Stimulated activated CD4-positive, alpha-beta T cell treated with anti-CD3 and anti-CD28 coated beads, Interleukin-4, amount 100 ng/mL, for 48 hours (primary cell): ENCODE data around the gene NSD1.
"Not testable (repeated sequence)": the region's sequence is repeated elsewhere in the genome, so short reads cannot be mapped to it uniquely, and the experiment has no call there.

Experiments used
- DNase-seq, 2 donors: peaks; one replicate each; pipeline ENCODE4 v3.0.0-alpha.2; 2020; ENCODE audit warnings: low read depth in 2 of 2

Gene NSD1

GRCh38 chr5:177176175-177176711 is 42.7 kb downstream of the NSD1 start:
- DNase-seq = no peak

DNA sequence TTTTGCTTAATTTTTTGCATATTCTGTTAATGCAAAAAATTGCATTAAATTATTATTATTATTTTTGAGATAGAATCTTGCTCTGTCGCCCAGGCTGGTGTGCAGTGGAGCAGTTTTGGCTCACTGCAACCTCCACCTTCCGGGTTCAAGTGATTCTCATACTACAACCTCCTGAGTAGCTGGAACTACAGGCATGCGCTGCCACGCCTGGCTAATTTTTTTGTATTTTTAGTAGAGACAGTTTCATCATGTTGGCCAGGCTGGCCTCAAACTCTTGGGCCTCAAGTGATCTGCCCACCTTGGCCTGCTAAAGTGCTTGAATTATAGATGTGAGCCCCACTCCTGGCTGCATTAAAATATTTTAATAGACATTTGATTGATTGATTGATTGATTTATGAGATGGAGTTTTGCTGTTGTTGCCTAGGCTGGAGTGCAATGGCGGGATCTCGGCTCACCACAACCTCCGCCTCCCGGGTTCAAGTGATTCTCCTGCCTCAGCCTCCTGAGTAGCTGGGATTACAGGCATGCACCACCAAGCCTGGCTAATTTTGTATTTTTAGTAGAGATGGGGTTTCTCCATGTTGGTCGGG is 44.4 kb downstream of the NSD1 start:
- not testable (repeated sequence) for DNase-seq

GRCh38 chr5:177178733-177179304 is 45.2 kb downstream of the NSD1 start:
- no peak for DNase-seq

- no peak for DNase-seq
Measured at GRCh38 chr5:177179431-177179830, 45.9 kb downstream of the NSD1 start.

- no peak for DNase-seq
Measured at GRCh38 chr5:177183142-177183541, 49.6 kb downstream of the NSD1 start.

- DNase-seq = no peak
Measured at GRCh38 chr5:177183766-177184360, 50.3 kb downstream of the NSD1 start.

GRCh38 chr5:177185993-177186392 is 52.4 kb downstream of the NSD1 start:
- no peak for DNase-seq

DNA sequence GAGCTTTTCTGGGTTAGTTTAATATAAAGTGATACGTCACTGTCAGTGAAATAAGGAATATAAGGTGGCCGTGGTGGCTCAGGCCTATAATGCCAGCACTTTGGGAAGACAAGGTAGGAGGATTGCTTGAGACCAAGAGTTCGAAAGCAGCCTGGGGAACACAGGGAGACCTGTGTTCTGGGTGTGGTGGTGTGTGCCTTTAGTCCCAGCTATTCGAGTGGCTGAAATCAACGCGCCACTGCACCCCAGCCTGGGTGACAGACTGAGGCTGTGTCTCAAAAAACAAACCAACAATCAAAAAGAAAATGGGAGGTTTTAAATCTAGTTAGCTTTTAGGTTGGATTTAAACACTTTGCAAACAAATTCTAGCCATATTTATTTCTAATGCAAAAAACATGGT is 53.1 kb downstream of the NSD1 start:
- no peak for DNase-seq

DNA sequence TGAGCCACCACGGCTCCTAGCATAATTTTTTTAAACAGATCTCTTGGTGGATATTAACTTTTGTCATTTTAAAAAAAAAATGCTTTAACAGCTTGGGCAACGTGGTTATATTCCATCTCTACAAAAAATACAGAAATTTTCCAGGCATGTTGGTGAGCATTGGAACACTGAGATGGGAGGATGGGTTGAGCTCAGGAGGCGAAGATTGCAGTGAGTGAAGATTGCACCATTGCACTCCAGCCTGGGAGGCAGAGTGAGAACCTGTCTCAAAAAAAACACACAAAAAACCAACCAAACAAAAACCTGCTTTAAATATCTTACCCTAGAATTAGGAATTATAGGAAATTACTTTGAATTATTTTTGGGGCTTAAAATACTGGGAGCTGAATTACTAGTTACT is 55.2 kb downstream of the NSD1 start:
- DNase-seq = no peak

GRCh38 chr5:177189416-177189815 is 55.8 kb downstream of the NSD1 start:
- no peak for DNase-seq

GRCh38 chr5:177189965-177190364 is 56.4 kb downstream of the NSD1 start:
- no peak for DNase-seq

DNA sequence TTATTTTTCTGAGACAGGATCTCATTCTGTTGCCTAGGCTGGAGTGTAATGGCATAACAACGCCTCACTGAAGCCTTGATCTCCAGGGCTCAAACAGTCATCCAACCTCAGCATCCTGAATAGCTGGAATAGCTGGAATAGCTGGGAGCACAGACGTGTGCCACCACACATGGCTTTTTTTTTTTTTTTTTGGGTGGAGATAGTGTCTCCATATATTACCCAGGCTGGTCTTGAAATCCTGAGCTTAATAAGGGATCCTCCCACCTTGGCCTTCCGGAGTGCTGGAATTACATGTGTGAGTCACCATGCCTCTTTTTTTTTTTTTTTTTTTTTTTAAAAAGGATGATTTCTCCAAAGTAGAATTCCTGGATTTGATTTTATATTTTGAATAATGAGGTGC is 60.7 kb downstream of the NSD1 start:
- DNase-seq = no peak

GRCh38 chr5:177195307-177195952 is 61.9 kb downstream of the NSD1 start:
- no peak for DNase-seq

- no peak for DNase-seq
Measured at GRCh38 chr5:177198738-177199137, 65.2 kb downstream of the NSD1 start.

- no peak for DNase-seq
Measured at GRCh38 chr5:177204281-177204680, 70.7 kb downstream of the NSD1 start.

DNA sequence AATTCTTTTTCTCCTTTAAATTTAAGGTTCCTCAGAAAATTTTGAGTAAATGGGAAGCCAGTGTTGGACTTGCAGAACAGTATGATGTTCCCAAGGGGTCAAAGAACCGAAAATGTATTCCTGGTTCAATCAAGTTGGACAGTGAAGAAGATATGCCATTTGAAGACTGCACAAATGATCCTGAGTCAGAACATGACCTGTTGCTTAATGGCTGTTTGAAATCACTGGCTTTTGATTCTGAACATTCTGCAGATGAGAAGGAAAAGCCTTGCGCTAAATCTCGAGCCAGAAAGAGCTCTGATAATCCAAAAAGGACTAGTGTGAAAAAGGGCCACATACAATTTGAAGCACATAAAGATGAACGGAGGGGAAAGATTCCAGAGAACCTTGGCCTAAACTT is 76.0 kb downstream of the NSD1 start:
- no peak for DNase-seq

GRCh38 chr5:177212242-177212641 is 78.7 kb downstream of the NSD1 start:
- no peak for DNase-seq

GRCh38 chr5:177220576-177220975 is 87.0 kb downstream of the NSD1 start:
- no peak for DNase-seq

DNA sequence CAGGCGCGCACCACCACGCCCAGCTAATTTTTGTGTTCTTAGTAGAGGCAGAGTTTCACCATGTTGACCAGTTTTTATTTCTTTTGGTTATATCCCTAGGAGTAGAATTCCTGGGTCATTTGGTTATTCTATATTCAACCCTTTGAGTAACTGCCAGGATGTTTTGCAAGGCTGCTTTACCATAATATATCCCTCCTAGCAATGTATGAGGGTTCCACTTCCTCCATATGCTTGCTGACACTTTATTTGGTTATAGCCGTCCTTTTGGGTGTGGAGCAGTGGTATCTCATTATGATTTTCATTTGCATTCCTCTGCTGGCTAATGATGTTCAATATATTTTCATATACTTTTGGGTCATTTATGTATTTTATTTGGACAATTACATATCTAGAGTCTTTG is 88.7 kb downstream of the NSD1 start:
- DNase-seq = no peak

- no peak for DNase-seq
Measured at GRCh38 chr5:177225798-177226197, 92.2 kb downstream of the NSD1 start.

- no peak for DNase-seq
Measured at GRCh38 chr5:177226860-177227259, 93.3 kb downstream of the NSD1 start.

DNA sequence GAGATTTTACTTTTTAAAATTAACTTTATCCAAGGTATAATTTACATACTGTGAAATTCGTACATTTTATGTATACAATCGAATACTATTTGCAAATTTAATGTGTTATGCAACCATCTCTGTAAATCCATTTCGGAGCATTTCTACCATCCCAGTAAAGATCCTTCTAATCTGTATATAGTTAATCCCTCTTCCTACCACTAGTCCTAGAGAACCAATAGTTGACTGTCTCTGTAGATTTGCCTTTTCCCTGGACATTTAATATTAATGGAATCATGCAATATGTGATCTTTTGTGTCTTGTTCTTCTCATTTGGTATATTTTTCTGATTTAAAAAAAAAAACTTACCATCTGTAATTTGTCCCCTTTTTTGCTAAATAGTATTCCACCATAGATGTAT is 95.2 kb downstream of the NSD1 start:
- DNase-seq = no peak

DNA sequence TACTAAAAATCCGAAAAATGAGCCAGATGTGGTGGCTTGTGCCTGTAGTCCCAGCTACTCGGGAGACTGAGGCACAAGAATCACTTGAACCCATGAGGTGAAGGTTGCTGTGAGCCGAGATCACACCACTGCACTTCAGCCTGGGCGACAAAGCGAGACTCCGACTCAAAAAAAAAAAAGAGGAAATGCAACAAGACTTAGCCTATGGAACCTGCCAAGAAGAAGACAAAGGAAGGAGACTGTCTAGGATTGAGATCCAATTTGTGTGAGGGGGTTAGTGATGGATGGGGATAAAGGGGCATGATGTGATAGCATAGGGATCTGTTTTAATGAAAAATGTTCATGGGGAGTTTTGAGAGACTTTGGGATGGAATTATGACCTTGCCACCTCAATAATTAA is 97.1 kb downstream of the NSD1 start:
- DNase-seq = no peak
